Activated CD4-positive, alpha-beta T cell treated with anti-CD3 and anti-CD28 coated beads, Interleukin-2, amount 50 U/mL, for 16 hours (primary cell): Measurements from ENCODE around the gene PAX3.

ENCODE experiments used
- DNase-seq: peaks from one replicate; pipeline ENCODE4 v3.0.0-alpha.2; 2020

Gene PAX3

GRCh38 chr2:222264791-222265320 lies 33.9 kb downstream of the PAX3 start:
- no peak for DNase-seq

GRCh38 chr2:222261504-222261903 lies 37.3 kb downstream of the PAX3 start:
- DNase-seq = no peak

- no peak for DNase-seq
These were observed 41.2 kb downstream of the PAX3 start for GRCh38 chr2:222257645-222258044.

- DNase-seq = no peak
These were observed 42.5 kb downstream of the PAX3 start for GRCh38 chr2:222256250-222256649.

- no peak for DNase-seq
These were observed 43.7 kb downstream of the PAX3 start for GRCh38 chr2:222255090-222255489.

- DNase-seq = no peak
These were observed 48.5 kb downstream of the PAX3 start for GRCh38 chr2:222250313-222250712.

- DNase-seq = no peak
These were observed 49.4 kb downstream of the PAX3 start for GRCh38 chr2:222249444-222249843.

GRCh38 chr2:222248818-222249217 lies 50.0 kb downstream of the PAX3 start:
- no peak for DNase-seq

- no peak for DNase-seq
These were observed 50.5 kb downstream of the PAX3 start for GRCh38 chr2:222248256-222248655.

GRCh38 chr2:222242532-222242931 lies 56.3 kb downstream of the PAX3 start:
- DNase-seq = no peak

- no peak for DNase-seq
These were observed 57.5 kb downstream of the PAX3 start for GRCh38 chr2:222241128-222241870.

- no peak for DNase-seq
These were observed 58.1 kb downstream of the PAX3 start for GRCh38 chr2:222240676-222241049.

GRCh38 chr2:222239945-222240675 lies 58.7 kb downstream of the PAX3 start:
- DNase-seq = no peak

GRCh38 chr2:222239091-222239490 lies 59.7 kb downstream of the PAX3 start:
- DNase-seq = no peak

- no peak for DNase-seq
These were observed 60.7 kb downstream of the PAX3 start for GRCh38 chr2:222238072-222238471.

GRCh38 chr2:222232839-222233238 lies 66.0 kb downstream of the PAX3 start:
- no peak for DNase-seq

- no peak for DNase-seq
These were observed 66.4 kb downstream of the PAX3 start for GRCh38 chr2:222232372-222232771.

- no peak for DNase-seq
These were observed 70.7 kb downstream of the PAX3 start for GRCh38 chr2:222228054-222228453.

GRCh38 chr2:222218786-222219185 lies 80.0 kb downstream of the PAX3 start:
- DNase-seq = no peak

GRCh38 chr2:222217712-222218111 lies 81.1 kb downstream of the PAX3 start:
- DNase-seq = no peak

- no peak for DNase-seq
These were observed 83.9 kb downstream of the PAX3 start for GRCh38 chr2:222214885-222215284.

GRCh38 chr2:222213049-222213448 lies 85.7 kb downstream of the PAX3 start:
- DNase-seq = no peak

- DNase-seq = no peak
These were observed 86.2 kb downstream of the PAX3 start for GRCh38 chr2:222212571-222212970.

- DNase-seq = no peak
These were observed 90.6 kb downstream of the PAX3 start for GRCh38 chr2:222208010-222208690.
